Peyer's patch (tissue), 4 donors: ENCODE data around the gene U2AF1L4. TPM values are rescaled to one million over a fixed set of nuclear protein-coding genes. Genes with fewer than 3 reads are reported as not detected.

Experiments used
- DNase-seq, 3 donors: peaks; one replicate each; pipeline ENCODE4 v3.0.0-alpha.2; 2017 to 2019
- H3K27ac ChIP-seq, 4 donors: fragments of 200-600 bp; sonication (generic); one replicate each; pipeline ENCODE4 v1.5.1; 2016 to 2019
- H3K27me3 ChIP-seq, 2 donors: fragments of 200-600 bp; sonication (generic); one replicate each; pipeline ENCODE4 v1.5.1; 2019
- H3K36me3 ChIP-seq, 3 donors: fragments of 200-600 bp; sonication (generic); one replicate each; pipeline ENCODE4 v1.5.1; 2016 to 2019
- H3K4me1 ChIP-seq, 4 donors: fragments of 200-600 bp; sonication (generic); one replicate each; pipeline ENCODE4 v1.5.1; 2016 to 2019
- H3K4me3 ChIP-seq, 4 donors: fragments of 200-600 bp; sonication (generic); 1 replicate in 3 of 4; 2 replicates in 1 of 4; pipeline ENCODE4 v1.5.1; 2016 to 2019; ENCODE audit warnings: mild to moderate bottlenecking in 1 of 4
- H3K9me3 ChIP-seq, 4 donors: fragments of 200-600 bp; sonication (generic); one replicate each; pipeline ENCODE4 v1.5.1; 2016 to 2019; ENCODE audit warnings: mild to moderate bottlenecking in 1 of 4
- CTCF ChIP-seq, 6 experiments: fragments of 450-650 bp in 4 of 6; fragments of 200-600 bp in 2 of 6; sonication (generic) in 1 of 6; IDR thresholded peaks; one replicate each; pipeline ENCODE4 v1.5.1; 2017 to 2019; ENCODE audit warnings: antibody characterized with exemption in 6 of 6, mild to moderate bottlenecking in 3 of 6, moderate library complexity in 1 of 6
- POLR2A ChIP-seq, 2 donors: fragments of 450-650 bp; IDR thresholded peaks; one replicate each; pipeline ENCODE4 v1.5.1; 2017; ENCODE audit warnings: antibody characterized with exemption in 2 of 2, mild to moderate bottlenecking in 2 of 2, moderate library complexity in 2 of 2
- total RNA-seq, 4 donors: library from RNA; depleted of rRNA; stranded (reverse); fragments of >200 nt; gene quantifications; one replicate each; pipeline ENCODE4 v1.1.0, GENCODE V29; 2016

Gene U2AF1L4
- total RNA-seq, 4 donors from 2014 or later = 14.5 to 70.5 (median 34.6) TPM

- H3K4me1 ChIP-seq = peaks cover 0 to 18% (median 4%) of the 10 kb centered on the region in 4 donors
- H3K36me3 ChIP-seq = peaks cover 0 to 66% (median 4%) of the 10 kb centered on the region in 3 donors
- no peaks in the 10 kb centered on the region for H3K9me3 ChIP-seq
- TF ChIP-seq CTCF (IDR thresholded peaks at IDR 0.05) = no peak
- no peak for TF ChIP-seq POLR2A (IDR thresholded peaks at IDR 0.05)
- no peak overlapping the region for H3K4me3 ChIP-seq
- H3K27ac ChIP-seq = no peak overlapping the region
- no peaks in the 10 kb centered on the region for H3K27me3 ChIP-seq
- DNase-seq = no peak
Observed at GRCh38 chr19:35721374-35721773, 23.8 kb downstream of the U2AF1L4 start.

GRCh38 chr19:35720648-35721047 is 24.6 kb downstream of the U2AF1L4 start:
- no peak for TF ChIP-seq CTCF (IDR thresholded peaks at IDR 0.05)
- no peak for TF ChIP-seq POLR2A (IDR thresholded peaks at IDR 0.05)
- no peaks in the 10 kb centered on the region for H3K27me3 ChIP-seq
- H3K4me1 ChIP-seq = peaks cover 0 to 25% (median 10%) of the 10 kb centered on the region in 4 donors
- no peak overlapping the region for H3K27ac ChIP-seq
- H3K36me3 ChIP-seq = peaks cover 0 to 58% (median 0%) of the 10 kb centered on the region in 3 donors
- DNase-seq = no peak
- no peaks in the 10 kb centered on the region for H3K9me3 ChIP-seq
- no peak overlapping the region for H3K4me3 ChIP-seq

- TF ChIP-seq POLR2A (IDR thresholded peaks at IDR 0.05) = no peak
- H3K27me3 ChIP-seq = no peaks in the 10 kb centered on the region
- H3K4me1 ChIP-seq = peaks cover 0 to 30% (median 13%) of the 10 kb centered on the region in 4 donors
- DNase-seq = no peak
- H3K4me3 ChIP-seq = no peak overlapping the region
- H3K9me3 ChIP-seq = no peaks in the 10 kb centered on the region
- H3K27ac ChIP-seq = no peak overlapping the region
- peaks cover 0 to 53% (median 0%) of the 10 kb centered on the region in 3 donors for H3K36me3 ChIP-seq
Observed at GRCh38 chr19:35720163-35720524, 25.1 kb downstream of the U2AF1L4 start.

- Histone ChIP-seq H3K27me3 (no peaks in the 10 kb centered on the region), H3K36me3 (peaks cover 0 to 48% (median 0%) of the 10 kb centered on the region in 3 donors), H3K4me1 (peaks cover 0 to 31% (median 13%) of the 10 kb centered on the region in 4 donors), H3K27ac (no peak overlapping the region), H3K4me3 (peak overlapping the region in 2 of 4 donors; percentile 81 to 98), H3K9me3 (no peaks in the 10 kb centered on the region)
- no peak for DNase-seq
- no peak for TF ChIP-seq POLR2A (IDR thresholded peaks at IDR 0.05)
- TF ChIP-seq CTCF (IDR thresholded peaks at IDR 0.05) = no peak
Observed at GRCh38 chr19:35719402-35720162, 25.6 kb downstream of the U2AF1L4 start.

GRCh38 chr19:35718345-35719041 is 26.7 kb downstream of the U2AF1L4 start:
- peaks cover 0 to 37% (median 0%) of the 10 kb centered on the region in 3 donors for H3K36me3 ChIP-seq

More at GRCh38 chr19:35718345-35719041, 26.7 kb downstream of the U2AF1L4 start:
- Histone ChIP-seq H3K27ac (peak overlapping the region; percentile 79 to 96 (median 92)), H3K4me3 (peak overlapping the region; percentile 76 to 98 (median 90)), H3K27me3 (no peaks in the 10 kb centered on the region), H3K9me3 (no peaks in the 10 kb centered on the region), H3K4me1 (peaks cover 0 to 31% (median 13%) of the 10 kb centered on the region in 4 donors)
- TF ChIP-seq POLR2A (IDR thresholded peaks at IDR 0.05) = no peak
- TF ChIP-seq CTCF (IDR thresholded peaks at IDR 0.05) = no peak
- DNase-seq = peak; percentile 32 to 64 (median 64)
